Inflammatory macrophage treated with lipopolysaccharide for 1 hour (primary cell): ENCODE data around the gene WDR93.

Experiments used
- DNase-seq, 2 donors: peaks; one replicate each; pipeline ENCODE4 v3.0.0-alpha.2; 2020 to 2022

The WDR93 gene

GRCh38 chr15:89662893-89663626 lies 27.6 kb upstream of the WDR93 start:
- DNase-seq, result no peak

GRCh38 chr15:89664441-89665350 lies 25.9 kb upstream of the WDR93 start:
- no peak for DNase-seq

GRCh38 chr15:89665449-89666181 lies 25.0 kb upstream of the WDR93 start:
- DNase-seq, result peak; percentile 18 to 34

DNA sequence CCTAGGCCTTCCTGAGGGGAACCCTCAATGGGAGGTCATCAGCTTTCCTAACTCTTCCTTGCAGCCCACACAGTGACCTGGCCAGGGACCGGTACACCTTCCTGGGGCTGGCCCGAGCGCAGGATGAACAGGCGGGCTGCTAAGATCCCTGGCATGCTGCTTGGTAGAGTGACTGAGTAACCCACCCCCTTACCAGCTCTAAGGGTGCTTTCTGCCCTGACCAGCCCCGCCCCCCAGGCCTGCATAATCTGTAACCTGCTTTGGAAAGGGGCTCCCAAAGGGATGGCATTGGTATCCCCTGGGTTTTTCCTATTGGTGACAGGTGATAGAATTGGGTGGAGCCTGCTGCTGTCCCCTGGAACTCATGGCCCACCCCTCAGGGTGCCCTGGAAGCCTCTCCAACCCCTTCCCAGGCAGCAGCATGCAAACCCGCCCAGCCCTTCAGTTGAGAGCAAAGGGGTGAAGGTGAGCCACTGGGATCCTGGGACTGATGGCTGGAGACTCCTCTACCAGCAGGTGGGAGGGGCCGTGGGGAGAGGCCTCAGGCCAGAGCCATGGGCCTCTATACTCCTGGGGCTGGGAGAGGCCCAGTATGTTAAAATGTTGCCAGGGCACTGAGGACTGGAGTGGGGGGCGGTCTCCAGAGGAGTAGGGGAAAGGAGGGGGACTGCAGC lies 24.3 kb upstream of the WDR93 start:
- no peak for DNase-seq

GRCh38 chr15:89666858-89667705 lies 23.5 kb upstream of the WDR93 start:
- DNase-seq, result no peak

- no peak for DNase-seq
Observed at GRCh38 chr15:89667706-89667960, 23.0 kb upstream of the WDR93 start.

DNA sequence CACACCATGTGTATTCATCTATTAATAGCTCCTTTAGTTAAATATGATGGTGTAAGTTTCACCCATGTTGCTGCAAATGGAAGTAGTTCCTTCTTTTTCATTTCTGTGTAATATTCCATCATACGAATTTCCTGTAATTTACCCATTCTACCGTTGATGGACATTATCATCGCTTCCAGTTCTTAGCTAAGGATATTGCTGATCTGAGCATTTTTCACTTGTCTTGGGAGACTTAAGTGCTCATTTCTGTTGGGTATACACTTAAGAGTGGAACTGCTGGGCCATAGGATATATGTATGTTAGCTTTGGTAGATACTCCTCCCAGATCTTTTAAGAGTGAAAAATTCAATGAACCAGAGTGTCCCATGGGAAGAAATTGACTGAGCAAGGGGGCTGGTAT lies 22.4 kb upstream of the WDR93 start:
- DNase-seq, result no peak

- DNase-seq, result no peak
Observed at GRCh38 chr15:89669309-89669865, 21.2 kb upstream of the WDR93 start.

GRCh38 chr15:89669941-89670340 lies 20.7 kb upstream of the WDR93 start:
- no peak for DNase-seq

- DNase-seq, result no peak
Observed at GRCh38 chr15:89670971-89671560, 19.5 kb upstream of the WDR93 start.

DNA sequence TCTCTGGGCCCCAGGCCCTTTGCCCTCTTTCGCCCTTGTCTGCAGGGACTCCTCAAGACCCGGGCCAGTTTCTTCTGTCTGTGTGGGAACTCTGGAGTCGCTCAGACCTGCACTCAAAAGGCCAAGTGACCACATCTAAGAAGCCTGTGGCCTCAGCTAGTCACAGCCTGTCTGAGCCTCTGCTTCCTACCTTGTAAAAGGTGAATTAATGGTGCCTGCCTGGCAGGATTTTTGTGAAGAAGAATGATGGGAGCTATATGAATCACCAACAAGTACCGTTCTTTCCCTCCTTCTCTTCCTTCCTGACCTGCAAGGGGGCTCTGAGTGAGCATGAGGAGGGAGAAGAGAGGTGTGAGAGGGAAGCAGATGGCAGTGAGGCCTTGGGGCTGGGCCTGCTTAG lies 18.9 kb upstream of the WDR93 start:
- no peak for DNase-seq

DNA sequence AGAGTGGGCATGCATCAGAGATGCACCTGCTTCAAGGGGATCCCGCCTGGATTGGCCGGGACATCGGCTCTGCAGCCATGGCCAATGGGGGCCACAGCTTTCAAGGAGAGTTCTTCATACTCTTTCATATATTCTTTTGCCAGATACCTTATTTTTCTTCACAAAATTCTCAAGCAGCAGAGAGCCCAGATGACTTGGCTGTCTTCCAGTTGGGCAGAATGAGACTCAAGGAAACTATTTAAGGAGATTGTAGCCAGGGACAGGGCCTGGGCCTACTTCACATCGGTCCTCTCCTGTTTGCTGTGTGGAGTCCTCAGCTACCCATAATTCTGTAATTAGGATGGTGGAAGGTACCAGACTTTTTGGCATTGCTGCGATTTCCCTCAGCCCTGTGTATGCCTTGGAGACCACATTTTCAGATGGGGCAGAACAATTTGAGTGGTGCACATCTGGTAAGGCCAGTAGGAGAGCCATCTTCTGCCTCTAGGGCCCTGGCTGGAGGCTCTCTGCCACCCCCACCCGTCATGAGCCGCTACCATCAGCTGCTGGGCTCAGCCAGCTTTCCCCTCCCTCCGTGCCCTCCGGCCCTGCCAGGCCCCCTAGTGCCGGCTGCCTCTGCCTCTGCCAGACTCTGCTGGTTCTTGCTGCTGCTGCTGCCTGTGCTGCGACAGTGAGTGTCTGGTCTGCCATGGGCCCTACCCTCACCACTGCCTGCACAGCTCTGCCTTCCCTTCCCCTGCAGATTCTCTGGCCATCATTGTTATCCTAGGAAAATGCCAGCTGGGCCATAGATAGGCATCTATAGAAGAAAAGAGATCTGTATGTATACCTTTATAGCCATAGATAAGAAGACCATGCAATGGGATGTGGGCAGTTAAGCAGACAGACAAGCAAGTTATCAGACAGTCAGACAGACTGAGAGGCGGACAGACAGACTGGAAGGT lies 18.1 kb upstream of the WDR93 start:
- DNase-seq, result no peak

DNA sequence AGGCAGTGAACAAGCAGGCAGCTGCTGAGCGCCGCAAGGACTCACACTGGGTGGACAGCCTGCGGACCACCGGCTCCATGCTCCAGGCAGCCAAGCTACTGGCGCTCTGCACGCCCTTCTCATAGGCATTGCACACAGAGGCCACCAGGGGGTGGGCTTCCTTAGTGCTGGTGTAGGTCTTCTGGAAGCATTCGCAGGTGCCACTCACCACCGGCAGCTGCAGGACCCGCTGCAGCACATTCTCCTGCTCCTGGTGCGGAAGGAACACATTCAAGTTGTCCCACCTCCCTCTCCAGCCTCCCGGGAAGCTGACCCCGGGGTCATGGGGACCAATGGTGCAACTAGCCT lies 17.5 kb upstream of the WDR93 start:
- DNase-seq, result peak in 1 of 2 donors; percentile 12

GRCh38 chr15:89674526-89674925 lies 16.1 kb upstream of the WDR93 start:
- no peak for DNase-seq

GRCh38 chr15:89675606-89676005 lies 15.0 kb upstream of the WDR93 start:
- no peak for DNase-seq

- DNase-seq, result no peak
Observed at GRCh38 chr15:89677381-89677780, 13.2 kb upstream of the WDR93 start.

- DNase-seq, result no peak
Observed at GRCh38 chr15:89679212-89679611, 11.4 kb upstream of the WDR93 start, which contains the start of gene PLIN1. Gene PLIN1 (minus strand): TSS chr15:89679367. CDS start chr15:89677489, 1,878 bp downstream.

DNA sequence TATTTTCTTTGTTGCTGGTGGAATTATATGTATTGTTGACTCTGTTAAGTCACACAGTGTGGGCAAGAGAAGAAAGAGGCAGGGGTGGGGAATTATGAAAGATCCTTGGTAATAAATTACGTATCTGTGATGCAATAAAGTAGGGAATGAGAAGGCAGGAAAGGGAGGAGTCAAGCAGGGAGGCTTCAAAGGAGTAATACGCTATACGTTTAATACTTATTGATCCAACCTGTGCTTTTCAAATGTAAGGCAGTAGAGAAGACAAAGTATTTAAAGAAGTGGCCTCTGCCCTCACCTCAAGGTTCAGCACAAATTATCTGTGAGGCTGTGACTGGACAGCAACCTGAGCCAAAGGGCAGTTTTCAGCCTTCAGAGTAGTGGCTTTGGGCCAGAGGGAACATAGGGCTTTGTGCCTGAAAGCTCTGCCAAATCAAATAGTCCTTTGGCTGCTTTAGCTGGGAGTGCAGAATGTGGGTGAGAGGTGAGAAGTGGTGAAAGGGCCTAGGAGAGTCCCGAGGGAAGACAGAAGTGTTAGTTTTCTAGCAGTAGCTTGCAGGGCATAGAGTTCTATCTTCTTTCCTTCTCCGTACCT lies 10.2 kb upstream of the WDR93 start:
- DNase-seq, result no peak

DNA sequence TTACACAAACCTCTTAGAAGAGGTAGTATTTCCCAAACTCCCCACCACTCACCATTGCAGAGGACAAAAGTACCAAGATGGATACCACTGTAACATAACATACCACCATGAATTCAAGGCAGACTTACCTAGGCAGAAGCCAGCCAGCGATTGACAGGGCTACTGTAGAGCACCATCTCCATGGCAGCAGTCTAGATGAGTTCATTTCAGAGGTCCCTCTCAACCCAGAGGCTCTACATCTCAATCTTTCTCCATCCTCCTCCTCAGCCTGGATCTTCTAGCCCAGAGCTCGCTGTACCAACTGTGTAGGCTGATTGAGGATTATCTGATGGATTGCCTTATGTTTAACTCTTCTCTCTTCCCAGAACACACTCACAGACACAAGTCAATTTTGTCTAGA lies 9.5 kb upstream of the WDR93 start:
- DNase-seq, result no peak

DNA sequence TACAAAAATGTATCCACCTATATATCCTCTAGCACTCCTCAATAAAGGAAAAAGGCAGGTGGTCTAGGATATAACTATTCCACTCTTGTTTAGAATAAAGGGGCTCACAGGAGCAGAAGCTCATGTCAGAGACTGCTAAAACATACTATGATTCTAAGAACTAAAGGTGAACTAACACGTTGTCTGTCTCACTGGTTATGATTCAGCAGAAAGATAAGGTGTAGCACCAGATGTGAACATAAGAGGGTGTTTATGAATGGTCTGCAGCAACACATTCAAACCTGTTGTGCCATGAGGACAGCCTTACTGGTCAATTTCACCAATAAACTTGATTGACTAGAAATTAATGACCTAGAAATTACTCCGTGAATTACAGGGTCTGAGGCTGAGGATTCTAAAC lies 4.6 kb upstream of the WDR93 start:
- DNase-seq, result no peak
